Dermis microvascular lymphatic vessel endothelial cell (primary cell): ENCODE measurements around the gene CFAP97. TPM values are rescaled to one million over a fixed set of nuclear protein-coding genes. Genes with fewer than 3 reads are reported as not detected.
"Not testable (repeated sequence)": the region's sequence is repeated elsewhere in the genome, so short reads cannot be mapped to it uniquely, and the experiment has no call there.

Source experiments
- DNase-seq, 2 donors: peaks; one replicate each; pipeline versions ENCODE4 v3.0.0 to v3.0.0-alpha.2; 2010; ENCODE audit warnings: low read depth in 2 of 2
- total RNA-seq: library from RNA; depleted of rRNA; stranded (reverse); fragments of >200 nt; gene quantifications from 2 replicates; pipeline ENCODE4 v1.2.1, GENCODE V29; 2014

The CFAP97 gene
- 21.4 and 25.0 TPM in 2 replicates for total RNA-seq

DNA sequence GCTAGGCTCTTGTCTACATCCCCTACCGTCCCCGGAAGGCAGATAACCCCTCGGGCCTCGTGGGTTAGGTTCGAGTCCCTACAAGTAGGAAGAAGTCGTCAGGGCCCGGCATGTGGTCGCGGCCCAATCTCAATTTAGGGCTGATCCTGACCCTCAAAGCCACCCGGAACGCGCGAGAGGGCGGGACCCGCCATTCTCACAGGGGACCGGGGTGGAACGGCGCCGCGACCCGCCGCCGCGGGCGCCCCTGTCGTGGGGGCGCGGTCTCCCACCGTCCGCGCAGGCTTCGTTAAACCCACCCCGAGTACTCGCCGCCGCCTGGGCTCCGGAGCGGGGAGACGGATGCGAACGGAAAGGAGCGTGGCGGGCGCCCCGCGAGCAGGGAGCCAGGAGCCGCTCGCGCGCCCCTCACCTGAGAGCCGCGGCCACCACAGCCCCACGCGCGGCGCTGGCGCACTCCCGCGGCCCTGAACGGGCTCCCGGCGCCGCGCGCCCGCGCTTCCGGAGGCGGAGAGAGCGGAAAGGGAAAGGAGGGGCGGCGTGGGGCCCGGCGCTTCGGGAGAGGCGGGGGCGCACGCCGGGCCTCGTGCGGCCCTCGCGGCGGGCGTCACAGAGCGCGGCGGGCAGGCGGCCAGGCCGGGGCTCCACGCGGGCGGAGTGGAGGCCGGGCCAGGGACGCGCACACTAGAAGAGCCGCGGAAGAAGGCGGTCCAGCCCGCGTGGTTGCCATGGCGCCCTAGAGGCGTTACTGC lies at the start of gene CFAP97:
Gene CFAP97 (minus strand): TSS at position 515 of the 752 bp plus-strand sequence. CDS start 12,804 bp downstream, outside the sequence.
- peak; percentile 85 to 95 for DNase-seq

GRCh38 chr4:185249105-185249504 lies 45.3 kb upstream of the CFAP97 start:
- no peak for DNase-seq

DNA sequence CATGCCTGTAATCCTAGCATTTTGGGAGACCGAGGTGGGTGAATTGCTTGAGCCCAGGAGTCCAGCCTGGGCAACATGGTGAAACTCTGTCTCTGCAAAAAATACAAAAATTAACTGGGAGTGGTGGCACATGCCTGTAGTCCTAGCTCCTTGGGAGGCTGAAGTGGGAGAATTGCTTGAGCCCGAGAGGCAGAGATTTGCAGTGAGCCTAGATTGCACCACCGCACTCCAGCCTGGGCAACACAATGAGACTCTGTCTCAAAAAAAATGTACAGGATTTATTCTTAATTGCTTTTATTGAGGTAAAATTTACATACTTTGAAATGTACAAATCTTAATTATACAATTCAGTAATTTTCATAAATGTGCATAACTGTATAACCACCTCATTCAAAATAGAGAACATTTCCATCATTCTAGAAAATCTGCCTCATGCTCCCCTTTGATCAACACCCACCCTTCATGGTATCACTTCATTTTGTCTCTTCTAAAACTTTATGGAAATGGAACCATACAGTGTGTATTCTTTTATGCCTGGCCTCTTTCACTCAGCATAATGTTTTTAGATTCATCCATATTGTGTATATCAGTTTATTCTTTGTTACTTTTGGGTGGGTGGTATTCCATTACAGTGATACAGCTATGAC lies 44.7 kb upstream of the CFAP97 start:
- no peak for DNase-seq

- DNase-seq = peak in 1 of 2 donors; percentile 33
Measured at GRCh38 chr4:185247151-185247550, 43.4 kb upstream of the CFAP97 start.

GRCh38 chr4:185246453-185246852 lies 42.7 kb upstream of the CFAP97 start:
- DNase-seq = no peak

GRCh38 chr4:185244763-185245162 lies 41.0 kb upstream of the CFAP97 start:
- DNase-seq = no peak

DNA sequence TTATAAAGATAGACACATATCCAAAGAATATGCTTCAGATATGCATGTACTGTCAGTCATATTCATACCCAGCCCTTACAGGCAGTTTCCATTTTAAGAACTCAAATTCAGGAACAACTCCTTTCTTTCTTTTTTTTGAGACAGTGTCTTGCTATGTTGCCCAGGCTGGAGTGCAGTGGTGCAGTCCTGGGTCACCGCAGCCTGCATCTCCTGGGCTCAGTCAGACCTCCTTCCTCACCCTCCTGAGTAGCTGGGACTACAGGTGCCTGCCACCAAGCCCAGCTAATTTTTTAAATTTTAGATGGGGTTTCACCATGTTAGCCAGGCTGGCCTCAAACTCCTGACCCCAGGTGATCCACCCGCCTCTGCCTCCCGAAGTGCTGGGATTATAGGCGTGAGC lies 40.1 kb upstream of the CFAP97 start:
- no peak for DNase-seq

GRCh38 chr4:185242749-185243533 lies 39.1 kb upstream of the CFAP97 start:
- DNase-seq = peak; percentile 80 to 88

DNA sequence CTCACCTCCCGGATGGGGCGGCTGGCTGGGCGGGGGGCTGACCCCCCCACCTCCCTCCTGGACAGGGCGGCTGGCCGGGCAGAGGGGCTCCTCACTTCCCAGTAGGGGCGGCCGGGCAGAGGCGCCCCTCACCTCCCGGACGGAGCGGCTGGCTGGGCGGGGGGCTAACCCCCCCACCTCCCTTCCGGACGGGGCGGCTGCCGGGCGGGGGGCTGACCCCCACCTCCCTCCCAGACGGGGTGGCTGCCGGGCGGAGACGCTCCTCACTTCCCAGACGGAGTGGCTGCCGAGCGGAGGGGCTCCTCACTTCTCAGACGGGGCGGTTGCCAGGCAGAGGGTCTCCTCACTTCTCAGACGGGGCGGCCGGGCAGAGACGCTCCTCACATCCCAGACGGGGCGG lies 36.7 kb upstream of the CFAP97 start:
- DNase-seq = not testable (repeated sequence)

- DNase-seq = peak in 1 of 2 donors; percentile 64
Measured at GRCh38 chr4:185238750-185239149, 35.0 kb upstream of the CFAP97 start.

GRCh38 chr4:185238215-185238681 lies 34.4 kb upstream of the CFAP97 start:
- DNase-seq = no peak

GRCh38 chr4:185237175-185237574 lies 33.4 kb upstream of the CFAP97 start:
- peak in 1 of 2 donors; percentile 64 for DNase-seq

DNA sequence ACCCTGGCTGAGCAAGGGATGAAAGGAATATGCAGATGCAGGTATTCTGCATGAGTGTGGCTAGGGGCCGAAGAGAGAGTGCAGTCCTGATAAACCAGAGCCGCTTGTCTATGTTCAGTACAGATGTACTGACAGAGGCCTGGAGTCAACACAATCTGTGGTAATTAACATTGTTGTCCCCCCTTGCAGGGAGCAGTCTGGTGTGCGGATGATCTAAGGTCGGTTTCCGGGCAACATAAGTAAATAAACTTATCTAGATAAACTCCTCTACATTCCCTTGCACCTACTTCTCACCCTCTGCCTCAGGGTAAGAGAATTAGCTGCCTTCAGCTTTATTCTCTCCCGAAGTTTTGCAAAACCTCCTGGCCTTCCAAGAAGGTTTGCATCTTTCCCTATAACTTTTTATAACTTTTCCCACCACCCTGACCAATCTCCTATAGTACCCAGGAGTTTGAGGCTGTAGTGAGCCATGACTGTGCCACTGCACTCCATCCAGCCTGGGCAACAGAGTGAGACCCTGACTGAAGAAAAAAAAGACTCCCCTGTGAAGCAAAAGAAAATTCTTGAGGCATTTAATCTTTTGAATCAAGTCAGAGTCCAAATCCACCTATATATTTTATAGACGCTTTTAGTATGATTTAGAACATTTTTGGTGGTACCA lies 32.2 kb upstream of the CFAP97 start:
- DNase-seq = peak in 1 of 2 donors; percentile 62

- DNase-seq = no peak
Measured at GRCh38 chr4:185235119-185235842, 31.5 kb upstream of the CFAP97 start.

- no peak for DNase-seq
Measured at GRCh38 chr4:185232370-185232769, 28.6 kb upstream of the CFAP97 start.

DNA sequence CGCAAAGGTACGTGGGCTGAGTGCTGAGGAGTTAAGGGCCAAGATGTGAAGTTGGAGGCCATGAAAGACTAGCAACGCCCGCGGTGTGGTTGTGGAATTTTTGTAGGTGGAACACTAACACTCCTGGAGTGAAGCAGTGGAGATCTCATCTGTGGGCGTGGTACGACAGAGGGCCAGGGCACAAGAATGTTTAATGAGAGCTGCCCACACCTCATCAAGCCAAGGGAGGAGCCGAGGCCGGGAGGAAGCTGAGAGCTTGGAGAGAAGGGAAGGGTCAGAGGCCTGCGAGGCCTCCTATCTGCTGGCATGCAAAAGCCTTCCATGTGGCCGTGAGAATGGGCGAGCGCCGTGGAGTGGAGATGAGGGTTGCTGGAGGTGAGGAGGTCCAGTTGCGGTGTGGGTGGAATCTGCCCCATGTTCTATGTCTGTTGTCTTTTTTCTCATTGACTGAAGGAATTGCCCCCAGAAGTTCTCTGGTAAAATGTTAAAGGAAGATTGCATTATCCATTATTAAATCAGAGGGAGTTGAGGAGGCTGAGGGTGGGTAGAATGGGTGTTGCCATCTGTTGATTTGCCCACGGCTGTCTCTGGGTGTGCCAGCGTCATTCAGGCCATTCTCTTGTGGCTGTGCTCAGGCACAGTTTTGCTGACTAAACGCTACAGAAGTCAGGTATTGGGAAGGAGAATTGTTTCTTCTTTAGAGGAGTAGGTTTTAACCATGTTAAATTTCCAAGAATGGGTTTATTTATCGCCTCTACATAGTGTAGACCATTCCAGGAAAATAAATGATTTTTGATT lies 25.4 kb upstream of the CFAP97 start:
- no peak for DNase-seq

- DNase-seq = no peak
Measured at GRCh38 chr4:185227713-185228278, 24.0 kb upstream of the CFAP97 start.

GRCh38 chr4:185227131-185227551 lies 23.3 kb upstream of the CFAP97 start:
- DNase-seq = no peak

DNA sequence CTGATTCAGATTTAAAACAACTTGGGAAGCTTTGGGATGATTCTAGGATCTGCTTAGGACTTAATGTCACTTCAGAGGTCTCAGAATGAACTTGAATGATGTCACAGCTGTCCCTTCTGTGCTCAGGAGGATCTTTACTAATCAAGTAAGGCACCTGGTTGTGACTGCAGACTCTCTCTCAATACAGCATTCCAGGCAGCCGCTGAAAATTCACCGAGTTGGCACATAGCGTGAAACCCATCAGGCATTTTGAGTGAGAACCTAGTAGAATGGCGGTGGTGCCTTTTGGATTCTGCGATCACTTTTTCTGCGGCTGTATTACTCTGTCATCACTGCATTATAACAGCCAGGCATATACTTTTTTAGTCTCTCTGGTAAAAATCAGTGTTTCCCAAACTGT lies 22.1 kb upstream of the CFAP97 start:
- DNase-seq = no peak

DNA sequence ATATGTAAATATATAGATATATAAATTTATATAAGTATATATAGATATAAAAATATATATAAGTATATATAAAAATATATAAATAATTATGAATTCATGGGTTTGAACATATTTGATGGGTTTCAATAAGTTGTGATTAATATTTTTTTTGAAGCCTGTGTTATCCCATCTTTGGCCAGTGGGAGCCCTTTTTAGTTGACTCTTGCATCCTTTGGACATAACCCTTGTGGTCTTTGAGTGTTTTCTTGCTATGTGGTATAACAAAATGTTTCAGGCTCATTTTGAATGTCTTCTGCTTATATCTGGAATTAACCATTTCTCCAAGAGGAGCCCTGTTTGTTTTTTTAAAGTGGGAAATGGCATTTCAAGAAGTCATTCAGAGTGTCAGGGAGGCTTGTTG lies 20.8 kb upstream of the CFAP97 start:
- no peak for DNase-seq
